HepG2 (cell line): ENCODE measurements around the gene SLC35A3. TPM values are rescaled to one million over a fixed set of nuclear protein-coding genes. Genes with fewer than 3 reads are reported as not detected.

Experiments
- ATAC-seq: fragments of 200-7000 bp; cut with Tn5 transposase; 3 replicates; pipeline ENCODE4 v1.9.1; 2020; ENCODE audit warnings: mild to moderate bottlenecking, moderate library complexity
- BruUV-seq: library from RNA; stranded (reverse); fragments of 400-500 nt; replicated peaks from 2 replicates; lab custom pipeline; 2021; lab: Mats Ljungman, UMichigan
- CTCF ChIA-PET: fragments of 300-600 bp; formaldehyde crosslinking; extraction: SDS; loops from one replicate; lab custom pipeline; 2021; ENCODE audit warnings: low total read pairs, inconsistent platforms, low intra/inter-chr PET ratio; lab: Yijun Ruan, JAX
- POLR2A ChIA-PET: fragments of 350-600 bp; sonication (Branson Sonifier 250); formaldehyde crosslinking; loops from one replicate; lab custom pipeline; 2020; ENCODE audit warnings: antibody characterized with exemption, inconsistent platforms; lab: Yijun Ruan, JAX
- DNase-seq: peaks from one replicate; pipeline ENCODE4 v3.0.0-alpha.2; 2015; ENCODE audit warnings: low spot score
- FAIRE-seq: peaks from 3 replicates; lab custom pipeline; 2011; peaks lifted over from hg19 to GRCh38; lab: Jason Lieb, UNC
- H2AFZ ChIP-seq: one replicate; pipeline ENCODE4 v1.6.1; 2011; ENCODE audit warnings: low read length, inconsistent platforms
- H3K27ac ChIP-seq: fragments of 300-600 bp; 3 replicates; pipeline ENCODE4 v1.8.0; 2011; ENCODE audit warnings: mixed run types, mild to moderate bottlenecking, mixed read lengths, low read length, inconsistent platforms; ENCODE audit not compliant: insufficient read depth; ENCODE audit errors: extremely low read length
- H3K27me3 ChIP-seq, 2 experiments: fragments of 200-600 bp in 1 of 2; 2 replicates in 1 of 2; 3 replicates in 1 of 2; pipeline versions ENCODE4 v1.6.0 to v1.8.0; 2011; ENCODE audit warnings: low read length in 2 of 2, mild to moderate bottlenecking in 2 of 2, moderate library complexity in 2 of 2, inconsistent platforms in 1 of 2; ENCODE audit not compliant: insufficient read depth in 2 of 2, control insufficient read depth in 1 of 2
- H3K36me3 ChIP-seq, 2 experiments: fragments of 200-600 bp in 1 of 2; replicated peaks in 1 of 2; 2 replicates in 1 of 2; 3 replicates in 1 of 2; pipeline versions ENCODE4 v1.5.1 to v1.8.0; 2011; ENCODE audit warnings: low read length in 2 of 2, inconsistent platforms in 1 of 2; ENCODE audit not compliant: insufficient read depth in 2 of 2, control insufficient read depth in 1 of 2
- H3K4me1 ChIP-seq: 2 replicates; pipeline ENCODE4 v1.5.1; 2012; ENCODE audit warnings: low read length, inconsistent platforms; ENCODE audit not compliant: insufficient read depth
- H3K4me2 ChIP-seq: 2 replicates; pipeline ENCODE4 v1.6.0; 2011; ENCODE audit warnings: low read depth, low read length, inconsistent platforms
- H3K4me3 ChIP-seq, 3 experiments: fragments of 200-600 bp in 1 of 3; sonication (generic), shearing (Covaris generic) in 1 of 3; replicated peaks in 1 of 3; 2 replicates each; pipeline ENCODE4 v1.5.1; 2011 to 2016; ENCODE audit warnings: low read length in 3 of 3, inconsistent platforms in 2 of 3, low read depth in 2 of 3, mild to moderate bottlenecking in 2 of 3, control low read depth in 1 of 3, mixed read lengths in 1 of 3; ENCODE audit not compliant: insufficient read depth in 1 of 3
- H3K79me2 ChIP-seq: one replicate; pipeline ENCODE4 v1.6.1; 2011; ENCODE audit warnings: low read length, inconsistent platforms; ENCODE audit not compliant: insufficient read depth
- H3K9ac ChIP-seq: 2 replicates; pipeline ENCODE4 v1.6.0; 2011; ENCODE audit warnings: mild to moderate bottlenecking, low read depth, low read length, inconsistent platforms; ENCODE audit not compliant: insufficient read depth
- H3K9me3 ChIP-seq: 2 replicates; pipeline ENCODE4 v1.5.1; 2012; ENCODE audit warnings: mild to moderate bottlenecking, low read length
- H4K20me1 ChIP-seq: 2 replicates; pipeline ENCODE4 v1.6.0; 2011; ENCODE audit warnings: inconsistent platforms, mild to moderate bottlenecking, low read length, moderate library complexity; ENCODE audit not compliant: insufficient read depth
- CEBPG ChIP-seq: IDR thresholded peaks from 2 replicates; pipeline ENCODE4 v1.6.1; 2016
- FOXO1 ChIP-seq: sonication (generic); formaldehyde crosslinking; IDR thresholded peaks from 2 replicates; pipeline ENCODE4 v1.4.0; 2020; ENCODE audit warnings: missing genetic modification reagents
- FOXP1 ChIP-seq, 2 experiments: fragments of 450-650 bp in 1 of 2; IDR thresholded peaks; 2 replicates each; pipeline ENCODE4 v1.6.1; 2017 to 2018; ENCODE audit warnings: antibody characterized with exemption in 1 of 2
- HOXA9 ChIP-seq: sonication (generic); formaldehyde crosslinking; IDR thresholded peaks from 2 replicates; pipeline ENCODE4 v1.8.1; 2022; ENCODE audit warnings: missing genetic modification reagents, mild to moderate bottlenecking, moderate library complexity, borderline replicate concordance
- JARID2 ChIP-seq: sonication (generic); formaldehyde crosslinking; IDR thresholded peaks from 2 replicates; pipeline ENCODE4 v1.8.1; 2023; ENCODE audit warnings: missing genetic modification reagents, inconsistent platforms; ENCODE audit not compliant: insufficient replicate concordance
- KLF9 ChIP-seq: IDR thresholded peaks from 2 replicates; pipeline ENCODE4 v1.6.1; 2016; ENCODE audit warnings: low read depth
- NFE2 ChIP-seq: sonication (generic); formaldehyde crosslinking; IDR thresholded peaks from 2 replicates; pipeline ENCODE4 v1.4.0; 2020; ENCODE audit warnings: missing genetic modification reagents
- RCOR2 ChIP-seq: IDR thresholded peaks from 2 replicates; pipeline ENCODE4 v1.6.1; 2016; ENCODE audit warnings: missing biosample characterization, missing genetic modification reagents
- SCMH1 ChIP-seq: sonication (generic); formaldehyde crosslinking; IDR thresholded peaks from 2 replicates; pipeline ENCODE4 v1.9.0; 2021; ENCODE audit warnings: missing genetic modification reagents, mild to moderate bottlenecking, borderline replicate concordance
- SNRNP70 ChIP-seq: fragments of 200-400 bp; formaldehyde crosslinking; IDR thresholded peaks from 2 replicates; pipeline ENCODE4 v1.6.1; 2017; ENCODE audit warnings: mild to moderate bottlenecking, low read depth, low read length, moderate library complexity
- SOX5 ChIP-seq: IDR thresholded peaks from 2 replicates; pipeline ENCODE4 v1.6.1; 2016; ENCODE audit warnings: borderline replicate concordance
- SOX6 ChIP-seq, 2 experiments: fragments of 450-650 bp in 1 of 2; sonication (generic) in 1 of 2; formaldehyde crosslinking in 1 of 2; IDR thresholded peaks; 2 replicates each; pipeline versions ENCODE4 v1.4.0 to v1.6.1; 2017 to 2020; ENCODE audit warnings: antibody characterized with exemption in 1 of 2, mild to moderate bottlenecking in 1 of 2, missing genetic modification reagents in 1 of 2
- SRY ChIP-seq: sonication (generic); formaldehyde crosslinking; IDR thresholded peaks from 2 replicates; pipeline ENCODE4 v1.8.0; 2022; ENCODE audit warnings: mild to moderate bottlenecking, missing genetic modification reagents
- TCF7 ChIP-seq: sonication (generic); IDR thresholded peaks from 2 replicates; pipeline ENCODE4 v1.6.1; 2016; ENCODE audit warnings: antibody characterized with exemption, low read depth
- TEAD3 ChIP-seq: optimal IDR thresholded peaks from 2 replicates; pipeline ENCODE3; 2016; ENCODE audit warnings: borderline replicate concordance
- TSC22D2 ChIP-seq: sonication (generic); formaldehyde crosslinking; IDR thresholded peaks from 2 replicates; pipeline ENCODE4 v1.5.1; 2020; ENCODE audit warnings: missing genetic modification reagents, mild to moderate bottlenecking, borderline replicate concordance
- ZNF512B ChIP-seq: sonication (generic); formaldehyde crosslinking; IDR thresholded peaks from 2 replicates; pipeline ENCODE4 v1.5.1; 2020; ENCODE audit warnings: missing genetic modification reagents, mild to moderate bottlenecking, borderline replicate concordance
- ZNF557 ChIP-seq: sonication (generic); formaldehyde crosslinking; IDR thresholded peaks from 2 replicates; pipeline ENCODE4 v1.4.0; 2020; ENCODE audit warnings: missing genetic modification reagents
- ZNF7 ChIP-seq: IDR thresholded peaks from 2 replicates; pipeline ENCODE4 v1.6.1; 2016; ENCODE audit warnings: missing biosample characterization, missing genetic modification reagents
- WGBS: methylation state at CpG from one replicate; pipeline ENCODE4 v1.1.6; 2017; ENCODE audit warnings: low lambda C conversion rate; 5-methylcytosine and 5-hydroxymethylcytosine counted together
- in situ Hi-C: cut with HindIII; loops from 2 replicates; pipeline ENCODE4 v1.10.0; 2017; ENCODE audit warnings: low pct_unique_long_range_greater_than_20kb; ENCODE audit not compliant: extremely low pct_ligation_motif_present
- intact Hi-C: fragments of 100-400 bp; cut with micrococcal nuclease; formaldehyde crosslinking; loops from one replicate; pipeline ENCODE4 v1.10.0; 2022; ENCODE audit not compliant: unreplicated experiment
- polyA plus RNA-seq, 8 experiments: library from polyadenylated mRNA; depleted of rRNA in 3 of 8; stranded (reverse) in 7 of 8; unstranded in 1 of 8; fragments of >200 nt; fragmentation: Illumina TruSeq in 4 of 8; extraction: Trizol in 4 of 8; gene quantifications; 2 replicates each; pipeline versions ENCODE4 v1.2.1 to v1.2.3, GENCODE V29; 2011 to 2016; ENCODE audit warnings: low read depth in 4 of 8, missing spikeins in 1 of 8, mixed read lengths in 1 of 8; ENCODE audit not compliant: insufficient read depth in 1 of 8
- total RNA-seq, 5 experiments: library from RNA; depleted of rRNA; stranded (reverse); fragments of >200 nt; fragmentation: Illumina TruSeq; extraction: Trizol; gene quantifications; 2 replicates each; pipeline ENCODE4 v1.2.3, GENCODE V29; 2016; ENCODE audit warnings: low read depth in 1 of 5

Gene SLC35A3
- total and polyA plus RNA-seq, 2 of the 13 experiments (the other 11 are each of a cell fraction or from before 2014, with no cell fraction given): 11.2 to 24.9 TPM

GRCh38 chr1:99955375-99955774, 14.4 kb upstream of the SLC35A3 start:
- H4K20me1 ChIP-seq: no peaks in the 10 kb centered on the region
- no peak overlapping the region for H2AFZ ChIP-seq
- H3K36me3 ChIP-seq: no peaks in the 10 kb centered on the region
- POLR2A ChIA-PET: no interaction called here
- intact Hi-C loops: no loop called here
- CTCF ChIA-PET: interaction anchor here (0.6 kb wide), 1 partner anchor 503 kb away, joined by 3 read pairs; no protein-coding TSS in a partner anchor
- H3K4me2 ChIP-seq: no peak overlapping the region
- no TSS peak for BruUV-seq
- no peak overlapping the region for H3K4me3 ChIP-seq
- H3K79me2 ChIP-seq: no peaks in the 10 kb centered on the region
- TF ChIP-seq SRY (CRISPR knock-in tag) (no peak), TCF7 (no peak), ZNF512B (CRISPR knock-in tag) (no peak), SCMH1 (no peak), ZNF557 (no peak), ZNF7 (peak; percentile 97)
- no peaks in the 10 kb centered on the region for H3K27me3 ChIP-seq
- WGBS: 27% methylated on average over 3 of the region's 3 CpGs
- in situ Hi-C loops: no loop called here
- no peak overlapping the region for H3K27ac ChIP-seq
- FAIRE-seq: no peak
- no peaks in the 10 kb centered on the region for H3K9me3 ChIP-seq
- no peak overlapping the region for H3K9ac ChIP-seq
- DNase-seq: no peak
- ATAC-seq: no peak
- peaks cover 20% of the 10 kb centered on the region for H3K4me1 ChIP-seq

- H3K27ac ChIP-seq: peak overlapping the region; percentile 44
- ATAC-seq (peak; percentile 94), DNase-seq (peak; percentile 29), FAIRE-seq (peak; percentile 67)
- H3K9ac ChIP-seq: peak overlapping the region; percentile 24; the same call in 1 of the 2 replicates
- POLR2A ChIA-PET: interaction anchor here (2.3 kb wide), 1 partner anchor 13 kb away, joined by 6 read pairs; the partner anchor contains the start of gene SLC35A3
- no TSS peak for BruUV-seq
- no peaks in the 10 kb centered on the region for H3K79me2 ChIP-seq
- H4K20me1 ChIP-seq: no peaks in the 10 kb centered on the region
- H3K27me3 ChIP-seq: no peaks in the 10 kb centered on the region
- intact Hi-C loops: no loop called here
- WGBS: 0% methylated on average over 2 of the region's 2 CpGs
- in situ Hi-C loops: no loop called here
- H3K36me3 ChIP-seq: no peaks in the 10 kb centered on the region
- peaks cover 20% of the 10 kb centered on the region for H3K4me1 ChIP-seq
- peak overlapping the region in 1 of 3 experiments; percentile 35; a peak in 1 of 6 replicates for H3K4me3 ChIP-seq
- no peaks in the 10 kb centered on the region for H3K9me3 ChIP-seq
- peak overlapping the region; percentile 67 for H3K4me2 ChIP-seq
- CTCF ChIA-PET: no interaction called here
- H2AFZ ChIP-seq: peak overlapping the region; percentile 42
- TF ChIP-seq TEAD3 (CRISPR knock-in tag) (peak; percentile 78), CEBPG (CRISPR knock-in tag) (peak; percentile 7; the same call in 1 of the 2 replicates), FOXO1 (CRISPR knock-in tag) (no peak), KLF9 (no peak), TSC22D2 (CRISPR knock-in tag) (no peak), SNRNP70 (no peak), NFE2 (CRISPR knock-in tag) (no peak), SOX6 (IDR thresholded peaks at IDR 0.05) (no peak), SOX6 (CRISPR knock-in tag; IDR thresholded peaks at IDR 0.05) (peak; percentile 30; the same call in 1 of the 2 replicates), HOXA9 (no peak), JARID2 (no peak), SOX5 (CRISPR knock-in tag) (peak; percentile 53; the same call in 1 of the 2 replicates), RCOR2 (CRISPR knock-in tag) (no peak), FOXP1 (IDR thresholded peaks at IDR 0.05) (peak; percentile 54; the same call in 1 of the 2 replicates), FOXP1 (CRISPR knock-in tag; IDR thresholded peaks at IDR 0.05) (peak; percentile 34; the same call in 1 of the 2 replicates)
Measured at GRCh38 chr1:99956755-99957154, 13.0 kb upstream of the SLC35A3 start.
